HG03354 (cell line): ENCODE results near the gene LYPD1.
A peak's percentile ranks its signal among the peaks of the same experiment; 100 is the strongest.
"Not testable (repeated sequence)": the region's sequence is repeated elsewhere in the genome, so short reads cannot be mapped to it uniquely, and the experiment has no call there.

Experiments used
- ATAC-seq: cut with Tn5 transposase; IDR thresholded peaks from one replicate; pipeline ENCODE4 v1.9.1; 2021; ENCODE audit warnings: mild to moderate bottlenecking; ENCODE audit not compliant: unreplicated experiment, poor library complexity, severe bottlenecking

The LYPD1 gene, protein sequence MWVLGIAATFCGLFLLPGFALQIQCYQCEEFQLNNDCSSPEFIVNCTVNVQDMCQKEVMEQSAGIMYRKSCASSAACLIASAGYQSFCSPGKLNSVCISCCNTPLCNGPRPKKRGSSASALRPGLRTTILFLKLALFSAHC

GRCh38 chr2:132669908-132670495, at the start of gene LYPD1:
LYPD1 (minus strand) TSS chr2:132670205; CDS start chr2:132669932, 273 bp downstream.
- ATAC-seq = peak; percentile 44

DNA sequence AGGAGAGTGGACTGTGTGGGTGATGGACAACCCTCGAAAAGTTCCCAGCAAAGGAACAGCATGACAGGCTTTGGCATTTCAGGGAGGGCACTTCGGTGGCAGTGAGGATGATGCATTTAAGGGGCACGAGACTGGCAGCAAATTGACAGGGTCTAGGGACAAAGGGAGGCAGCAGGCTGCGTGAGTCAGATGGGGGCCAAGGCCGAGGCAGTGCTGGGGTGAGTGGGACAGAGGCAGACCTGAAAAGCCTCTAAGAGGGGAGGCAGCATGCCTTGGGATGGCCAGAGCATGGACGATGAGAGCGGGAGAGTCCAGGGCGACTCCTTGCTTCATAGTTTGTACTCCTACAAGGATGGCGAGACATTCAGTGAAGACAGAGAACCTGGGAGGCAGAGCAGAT, 49.5 kb upstream of the LYPD1 start:
- no peak for ATAC-seq

- ATAC-seq = no peak
Measured at GRCh38 chr2:132716954-132717353, 46.9 kb upstream of the LYPD1 start.

GRCh38 chr2:132715386-132716351, 45.7 kb upstream of the LYPD1 start:
- peak; percentile 74 for ATAC-seq

GRCh38 chr2:132703396-132703795, 33.4 kb upstream of the LYPD1 start:
- no peak for ATAC-seq

DNA sequence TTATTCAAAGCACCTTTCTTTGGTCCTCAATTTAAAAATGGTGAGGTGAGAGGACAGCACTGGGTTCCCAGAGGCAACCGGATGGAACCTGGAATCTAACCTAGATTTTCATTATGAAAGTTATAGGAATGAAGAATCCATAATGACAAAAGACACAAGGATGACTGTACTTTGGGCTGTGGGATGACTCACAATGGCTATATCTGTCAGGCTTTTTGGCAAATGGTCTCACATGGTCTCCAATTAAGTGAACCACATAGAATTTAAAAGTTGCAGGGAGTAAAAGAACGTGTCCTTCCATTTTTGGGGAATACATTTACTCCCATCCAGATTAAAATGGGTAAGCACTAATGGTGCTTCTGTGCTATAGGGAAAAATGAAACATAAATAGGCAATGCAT, 31.8 kb upstream of the LYPD1 start:
- ATAC-seq = no peak

- ATAC-seq = not testable (repeated sequence)
Measured at GRCh38 chr2:132699802-132700201, 29.8 kb upstream of the LYPD1 start.

GRCh38 chr2:132698347-132698746, 28.3 kb upstream of the LYPD1 start:
- ATAC-seq = not testable (repeated sequence)

- no peak for ATAC-seq
Measured at GRCh38 chr2:132697556-132698205, 27.7 kb upstream of the LYPD1 start.

DNA sequence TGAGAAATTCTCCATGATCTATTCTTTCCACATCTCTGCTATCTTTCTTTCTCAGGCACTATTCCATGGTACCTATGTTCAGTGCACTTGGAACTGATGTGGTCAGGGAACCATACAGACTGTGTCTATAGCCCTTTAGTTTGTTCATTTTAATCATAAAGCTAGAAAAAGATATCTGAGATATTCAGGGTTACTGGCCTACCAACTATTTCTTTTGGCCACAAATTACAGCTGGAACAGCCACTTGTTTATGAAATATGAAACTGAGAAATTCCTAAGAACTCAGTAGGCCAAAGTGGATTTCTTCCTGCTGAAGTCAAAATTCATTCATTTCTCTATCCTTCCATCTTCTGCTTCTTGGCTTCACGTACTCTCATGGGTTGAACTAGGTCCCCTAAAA, 22.8 kb upstream of the LYPD1 start:
- no peak for ATAC-seq

- ATAC-seq = no peak
Measured at GRCh38 chr2:132691556-132691955, 21.6 kb upstream of the LYPD1 start.

GRCh38 chr2:132690664-132691303, 20.8 kb upstream of the LYPD1 start:
- ATAC-seq = no peak

DNA sequence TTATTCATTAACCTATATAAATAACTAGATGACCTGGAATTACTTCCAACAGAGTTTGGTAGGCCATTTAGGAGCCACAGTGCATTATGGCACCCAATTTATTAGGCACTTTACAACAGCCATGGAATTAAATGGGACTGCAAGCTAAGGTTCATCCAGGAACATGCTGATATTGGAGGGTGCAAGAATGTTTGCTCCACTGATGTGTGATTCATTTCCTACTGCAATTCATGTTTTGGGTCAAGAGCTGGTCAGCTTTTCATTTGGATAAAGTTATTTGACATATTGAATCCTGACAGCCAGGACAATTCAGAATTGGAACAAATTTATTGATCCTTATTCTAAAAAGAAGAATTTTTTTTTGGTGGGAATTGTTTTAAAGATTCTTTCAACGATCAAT, 11.8 kb upstream of the LYPD1 start:
- no peak for ATAC-seq

GRCh38 chr2:132680544-132680943, 10.5 kb upstream of the LYPD1 start:
- ATAC-seq = no peak

- no peak for ATAC-seq
Measured at GRCh38 chr2:132678483-132678882, 8.5 kb upstream of the LYPD1 start.

GRCh38 chr2:132677661-132678060, 7.7 kb upstream of the LYPD1 start:
- ATAC-seq = no peak

DNA sequence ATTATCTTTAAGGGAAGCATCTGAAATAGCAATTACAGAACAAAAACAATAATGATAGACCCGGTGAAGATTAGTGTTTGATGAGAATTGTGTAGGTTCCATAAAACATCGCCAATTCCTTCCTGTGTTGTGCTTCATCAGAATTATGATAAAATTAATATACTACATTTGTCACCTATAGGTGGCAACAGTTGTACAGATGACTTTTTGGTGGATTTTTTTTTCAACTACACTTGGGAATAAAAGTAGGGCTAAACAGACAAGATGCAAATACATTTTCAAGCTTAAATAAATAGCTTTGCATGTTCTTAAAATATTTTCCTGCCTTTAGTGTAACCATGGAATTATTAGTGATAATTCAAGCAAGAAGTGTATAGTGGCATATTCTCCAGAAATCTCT, 7.0 kb upstream of the LYPD1 start:
- ATAC-seq = no peak

- ATAC-seq = no peak
Measured at GRCh38 chr2:132671151-132671835, 1.3 kb upstream of the LYPD1 start.

GRCh38 chr2:132670496-132671150, 618 bp upstream of the LYPD1 start:
- no peak for ATAC-seq
